HG02981 (cell line): ENCODE data around the gene ADD2.
"Not testable (repeated sequence)": the region's sequence is repeated elsewhere in the genome, so short reads cannot be mapped to it uniquely, and the experiment has no call there.

Experiments used
- ATAC-seq: cut with Tn5 transposase; IDR thresholded peaks from one replicate; pipeline ENCODE4 v1.9.1; 2021; ENCODE audit warnings: mild to moderate bottlenecking, moderate library complexity; ENCODE audit not compliant: unreplicated experiment

Gene ADD2

DNA sequence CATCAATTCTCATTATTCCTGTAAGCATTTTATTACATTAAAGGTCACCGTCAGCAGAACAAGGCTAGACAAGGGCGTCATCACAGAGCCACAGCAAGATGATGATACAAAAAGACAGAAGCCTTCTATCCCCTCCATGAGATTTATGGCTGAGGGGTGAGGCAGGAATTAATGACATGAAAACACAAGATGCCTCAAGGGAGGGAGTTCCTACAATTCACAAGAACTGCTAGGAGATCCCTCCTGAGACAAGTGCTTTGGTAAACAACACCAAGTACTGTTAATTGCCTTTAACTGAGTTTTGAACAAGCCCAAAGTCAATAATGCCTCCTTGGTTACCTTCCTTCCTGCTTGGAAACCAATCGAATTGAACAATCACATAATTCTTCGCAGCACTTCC lies 14.1 kb downstream of the ADD2 start:
- no peak for ATAC-seq

DNA sequence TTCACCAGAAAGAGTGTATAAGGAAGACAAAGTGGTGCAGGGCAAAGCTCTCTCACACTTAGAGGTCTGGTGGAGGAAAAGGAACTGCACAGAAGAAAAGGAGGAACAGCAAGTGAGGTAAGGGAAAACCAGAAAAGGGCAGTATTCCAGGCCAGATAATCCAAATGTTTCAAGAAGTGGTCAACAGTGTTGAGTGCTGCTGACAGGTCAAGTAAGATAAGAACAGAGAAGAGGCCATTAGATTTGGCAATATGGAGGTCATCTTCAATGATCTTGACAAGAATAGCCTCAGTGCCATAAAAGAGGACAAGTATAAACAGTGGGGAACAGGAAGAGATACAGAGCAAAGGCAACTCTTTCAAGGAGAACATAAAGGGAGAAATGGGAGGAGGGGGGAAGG lies 15.0 kb downstream of the ADD2 start:
- ATAC-seq: no peak

DNA sequence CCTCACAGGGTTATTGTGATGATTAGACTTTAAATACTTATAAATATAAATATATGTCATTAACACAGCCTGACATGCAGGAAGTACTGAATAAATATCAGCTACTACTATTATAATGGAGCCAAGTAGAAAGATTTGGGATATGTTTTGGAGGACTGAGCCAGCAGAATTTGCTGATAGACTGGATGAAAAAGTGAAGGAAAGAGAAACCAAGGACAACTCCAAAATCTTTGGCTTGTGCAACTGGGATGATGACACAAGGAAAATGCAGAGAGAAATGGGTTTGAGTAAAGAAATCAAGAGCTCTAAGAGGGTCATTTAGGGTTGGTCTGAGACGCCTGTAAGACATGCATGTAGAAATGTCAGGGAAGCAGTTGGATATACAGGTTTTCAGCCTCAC lies 15.6 kb downstream of the ADD2 start:
- no peak for ATAC-seq

DNA sequence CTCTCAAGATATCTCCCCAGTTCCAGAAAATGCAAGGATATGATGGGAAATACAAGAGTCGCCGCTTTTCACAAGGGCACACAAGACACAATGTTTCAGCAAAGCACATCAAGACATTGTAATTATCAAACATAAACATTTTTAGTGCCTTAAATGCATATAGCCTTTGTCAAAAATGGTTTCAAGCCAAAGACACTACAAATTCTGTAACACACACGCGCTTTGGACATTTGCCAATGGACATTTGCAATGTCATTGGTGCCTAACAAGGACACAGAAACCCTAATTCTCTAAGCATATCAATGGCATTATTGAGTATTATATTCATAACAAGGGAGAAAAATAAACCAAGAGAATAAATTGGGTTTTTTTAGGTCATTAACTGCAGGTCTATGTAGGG lies 16.1 kb downstream of the ADD2 start:
- no peak for ATAC-seq

DNA sequence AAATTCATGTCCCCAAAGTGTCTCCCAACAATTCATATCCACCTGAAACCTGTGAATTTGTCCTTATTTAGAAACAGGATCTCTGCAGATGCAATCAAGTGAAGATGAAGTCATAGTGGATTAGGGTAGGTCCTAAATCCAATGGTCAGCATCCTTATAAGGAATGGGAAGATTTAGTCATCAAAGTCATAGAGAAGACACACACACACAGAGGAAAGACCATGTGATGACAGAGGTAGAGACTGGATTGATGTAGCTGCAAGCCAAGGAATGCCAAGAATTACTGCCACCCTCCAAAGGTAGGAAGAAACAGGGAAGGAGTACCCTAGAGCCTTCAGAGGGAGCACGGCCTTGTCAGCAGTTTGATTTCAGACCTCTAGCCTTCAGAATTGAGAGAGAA lies 17.7 kb downstream of the ADD2 start:
- ATAC-seq: no peak

DNA sequence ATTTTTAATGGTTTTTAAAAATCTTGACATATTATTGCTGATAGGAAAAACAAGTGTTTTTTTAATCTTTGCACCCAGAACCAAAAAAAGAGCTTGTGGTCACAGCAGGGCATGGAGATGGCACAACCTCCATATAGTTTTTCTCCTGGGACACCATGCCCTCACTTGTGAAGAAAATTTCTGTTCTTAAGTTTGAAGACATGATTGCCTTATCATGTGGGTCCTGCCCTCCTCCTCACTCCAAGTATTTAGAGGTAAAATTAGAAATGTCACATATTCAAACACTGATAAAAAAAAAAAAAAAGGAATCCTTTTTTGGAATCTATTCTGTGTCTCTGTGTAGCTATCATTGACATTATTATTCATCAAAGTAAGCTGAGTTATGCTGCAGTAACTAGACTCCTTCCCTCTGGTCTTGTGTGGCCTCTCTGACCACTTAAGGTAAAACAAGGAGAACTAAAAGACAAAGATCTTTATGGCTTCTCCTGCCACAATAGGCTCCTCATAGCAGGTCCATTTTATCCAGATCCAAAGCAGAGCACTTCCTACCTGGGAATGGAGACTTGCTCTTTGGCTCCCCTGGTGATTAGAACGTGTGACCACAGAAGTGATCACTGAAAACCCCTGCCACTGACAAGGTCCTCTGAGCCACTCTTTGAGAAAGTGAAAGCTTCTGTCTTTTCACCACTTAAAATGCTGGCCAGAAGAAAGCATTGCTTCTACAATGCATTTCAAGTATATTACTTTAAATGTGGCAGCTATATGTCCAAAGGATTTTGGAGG lies 19.8 kb downstream of the ADD2 start:
- ATAC-seq: no peak

DNA sequence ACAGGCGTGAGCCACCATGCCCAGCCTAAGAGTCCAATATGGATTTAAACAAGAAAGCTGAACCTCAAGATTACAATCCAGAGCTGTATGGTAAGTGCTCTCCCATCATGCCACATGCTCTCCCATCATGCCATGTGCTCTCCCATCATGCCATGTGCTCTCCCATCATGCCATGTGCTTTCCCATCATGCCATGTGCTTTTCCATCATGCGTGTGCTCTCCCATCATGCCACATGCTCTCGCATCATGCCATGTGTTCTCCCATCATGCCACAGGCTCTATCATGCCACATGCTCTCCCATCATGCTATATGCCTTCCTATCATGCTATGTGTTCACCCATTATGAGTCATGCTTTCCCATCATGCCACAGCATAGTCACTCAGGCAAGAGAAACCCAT lies 20.7 kb downstream of the ADD2 start:
- ATAC-seq: no peak

DNA sequence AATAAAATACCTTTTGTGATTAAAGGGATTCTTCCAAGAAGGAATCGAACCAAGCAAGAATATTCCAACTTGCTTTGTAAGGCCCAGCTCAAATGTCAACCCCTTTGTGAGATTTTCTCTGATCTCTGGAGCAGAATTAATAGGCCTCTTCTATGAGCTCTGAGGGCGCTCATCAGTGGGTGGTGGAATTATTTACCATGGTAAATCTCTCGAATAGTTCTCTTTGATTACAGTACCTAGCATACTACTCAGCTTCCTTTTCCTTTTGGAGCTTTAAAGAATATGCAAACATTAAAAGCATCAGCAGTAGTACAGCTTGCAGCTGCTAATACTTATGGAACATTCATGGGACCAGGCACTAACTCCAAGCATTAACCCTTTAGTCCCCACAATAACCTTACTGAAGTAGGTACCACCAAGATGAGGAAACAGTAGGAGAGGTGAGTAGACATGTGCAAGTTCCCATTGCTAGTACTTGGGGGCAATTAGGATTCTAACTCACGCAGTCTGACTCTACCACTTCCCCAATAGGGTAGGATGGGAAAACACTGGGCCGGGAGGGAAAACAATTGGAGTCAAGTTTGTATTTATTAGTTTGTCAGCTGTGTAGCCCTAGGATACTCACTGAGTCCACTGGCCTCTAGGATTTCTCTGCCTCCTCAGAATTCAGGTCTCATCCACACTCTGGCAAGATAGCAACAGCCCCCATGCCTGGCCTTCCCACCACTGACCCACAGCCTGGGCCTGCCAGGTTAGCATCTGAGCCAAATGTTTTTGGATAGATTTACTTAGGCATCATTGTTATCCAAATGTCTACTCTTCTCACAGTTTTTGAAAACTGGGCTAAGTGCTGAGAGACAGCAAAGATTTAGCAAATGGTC lies 21.7 kb downstream of the ADD2 start:
- no peak for ATAC-seq

DNA sequence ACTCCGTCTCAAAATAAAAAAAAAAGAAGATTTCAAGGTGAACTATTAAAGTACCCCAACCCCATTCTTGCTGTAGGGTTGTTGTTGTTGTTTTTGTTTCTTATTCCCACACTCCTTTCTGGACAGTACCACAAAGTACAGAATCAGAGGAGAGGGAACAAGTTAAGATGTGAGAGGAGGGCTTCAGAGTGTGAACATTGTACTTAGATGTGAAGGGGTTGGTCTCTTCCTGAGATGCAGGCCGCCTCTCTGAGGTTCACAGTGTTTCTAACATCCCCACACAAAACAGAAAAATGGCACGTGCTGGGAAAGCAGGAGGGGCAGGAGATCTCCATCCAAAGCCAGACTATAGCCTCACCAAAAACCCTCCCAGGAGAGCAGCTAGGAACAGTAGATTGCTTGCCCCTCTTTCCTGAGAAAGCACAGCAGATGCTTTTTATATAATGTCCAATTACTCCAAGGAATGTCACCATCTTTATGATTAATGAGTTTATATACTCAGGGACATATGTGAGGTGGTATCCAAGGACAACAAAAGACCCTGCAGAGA lies 22.6 kb downstream of the ADD2 start:
- ATAC-seq: no peak

DNA sequence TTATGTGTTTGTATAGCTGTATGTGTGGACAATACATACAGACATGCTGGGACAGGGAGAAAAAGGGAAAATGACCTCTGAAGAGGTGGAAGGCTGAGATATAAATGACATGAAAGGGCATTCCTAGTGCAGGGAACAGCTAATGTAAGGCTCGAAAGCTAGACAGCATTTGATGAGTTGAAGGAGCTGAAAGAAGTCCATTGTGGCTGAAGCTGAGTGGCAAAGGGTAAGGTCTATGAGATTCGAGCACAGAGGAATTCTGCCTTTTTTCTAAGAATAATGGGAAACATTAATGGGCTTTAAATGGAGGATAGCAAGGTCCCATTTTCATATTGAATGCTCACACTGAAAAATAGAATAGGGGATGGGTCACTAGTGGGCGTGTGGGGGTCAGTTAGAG lies 23.6 kb downstream of the ADD2 start:
- ATAC-seq: no peak

DNA sequence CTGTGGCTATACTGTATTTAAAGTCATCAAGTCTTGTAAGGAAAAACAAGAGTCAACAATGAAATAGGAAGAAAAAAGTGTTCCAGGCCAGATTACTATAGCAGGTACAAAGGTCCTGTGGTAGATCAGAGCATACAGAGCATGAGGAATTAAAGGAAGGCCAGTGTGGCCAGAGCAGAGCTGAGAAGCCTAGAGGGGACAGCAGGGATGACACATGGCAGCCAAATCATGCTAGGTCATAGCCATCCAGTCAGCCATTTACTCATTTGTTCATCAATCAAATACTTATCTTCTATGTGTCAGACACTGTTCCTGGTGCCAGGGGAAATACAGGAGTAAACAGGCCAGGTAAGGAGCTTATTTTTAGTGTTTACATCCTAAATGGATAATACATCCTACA lies 24.3 kb downstream of the ADD2 start:
- no peak for ATAC-seq

DNA sequence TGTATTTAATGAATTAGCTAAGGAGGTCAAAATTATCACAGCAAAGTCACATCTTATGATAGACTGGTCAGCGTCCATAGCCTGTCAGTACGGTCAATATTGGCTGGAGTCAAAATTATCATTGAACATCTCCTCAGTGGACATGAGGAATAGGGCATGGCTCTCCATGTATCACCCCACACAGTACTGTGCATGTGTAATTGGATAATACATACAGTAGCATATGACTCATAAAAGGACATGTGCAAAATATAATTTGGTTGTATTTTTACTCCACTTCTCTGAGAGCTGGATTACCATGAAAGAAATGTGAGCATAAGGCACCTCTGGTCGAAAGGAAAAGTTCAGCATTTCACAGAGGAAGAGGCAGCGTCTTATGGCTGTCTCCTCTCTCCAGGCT lies 24.9 kb downstream of the ADD2 start:
- ATAC-seq: no peak

DNA sequence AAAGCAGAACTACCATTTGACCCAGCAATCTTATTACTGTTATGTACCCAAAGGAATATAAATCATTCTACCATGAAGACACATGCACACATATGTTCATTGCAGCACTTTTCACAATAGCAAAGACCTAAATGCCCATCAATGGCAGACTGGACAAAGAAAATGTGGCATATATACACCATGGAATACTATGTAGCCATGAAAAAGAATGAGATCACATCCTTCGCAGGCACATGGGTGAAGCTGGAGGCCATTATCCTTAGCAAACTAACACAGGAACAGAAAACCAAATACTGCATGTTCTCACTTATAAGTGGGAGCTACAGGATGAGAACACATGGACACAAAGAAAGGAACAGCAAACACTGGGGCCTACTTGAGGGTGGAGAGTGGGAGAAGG lies 28.5 kb downstream of the ADD2 start:
- not testable (repeated sequence) for ATAC-seq

DNA sequence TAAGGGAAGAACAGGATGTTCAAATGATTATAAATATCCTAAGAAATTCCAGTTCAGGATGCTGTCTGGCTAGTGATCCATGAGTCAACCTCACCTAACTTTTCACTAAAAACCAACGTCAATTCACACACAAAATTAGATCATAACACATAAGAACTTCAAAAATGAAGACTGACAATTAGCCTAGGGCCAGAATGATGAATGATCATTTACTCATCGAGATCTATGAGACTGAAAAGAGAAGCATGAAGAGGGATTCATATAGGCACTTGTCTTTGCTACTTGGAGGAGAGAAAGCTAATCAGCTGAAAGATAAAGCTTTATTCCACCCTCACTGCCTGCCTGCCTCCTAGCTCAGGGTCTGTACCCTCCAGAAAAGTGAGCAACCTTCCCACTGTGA lies 29.8 kb downstream of the ADD2 start:
- no peak for ATAC-seq

DNA sequence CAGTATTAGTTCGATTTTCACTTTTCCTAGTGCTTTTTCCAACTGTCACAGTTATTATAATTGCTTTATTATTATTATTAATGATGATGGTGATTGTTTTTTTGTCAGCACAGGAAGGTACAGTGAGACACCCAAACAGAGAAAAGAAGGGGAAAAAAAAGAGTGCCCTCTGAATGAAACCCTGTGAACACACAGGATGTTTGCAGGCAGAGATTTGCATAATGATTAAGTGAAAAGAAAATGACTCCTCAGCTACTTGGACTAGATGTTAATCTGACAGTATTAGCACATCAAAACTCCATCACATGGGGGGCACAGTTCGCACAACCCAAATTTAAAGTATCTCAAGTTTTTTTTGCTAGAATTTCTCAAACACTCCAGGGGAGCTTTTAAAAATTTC lies 32.9 kb downstream of the ADD2 start:
- ATAC-seq: no peak

DNA sequence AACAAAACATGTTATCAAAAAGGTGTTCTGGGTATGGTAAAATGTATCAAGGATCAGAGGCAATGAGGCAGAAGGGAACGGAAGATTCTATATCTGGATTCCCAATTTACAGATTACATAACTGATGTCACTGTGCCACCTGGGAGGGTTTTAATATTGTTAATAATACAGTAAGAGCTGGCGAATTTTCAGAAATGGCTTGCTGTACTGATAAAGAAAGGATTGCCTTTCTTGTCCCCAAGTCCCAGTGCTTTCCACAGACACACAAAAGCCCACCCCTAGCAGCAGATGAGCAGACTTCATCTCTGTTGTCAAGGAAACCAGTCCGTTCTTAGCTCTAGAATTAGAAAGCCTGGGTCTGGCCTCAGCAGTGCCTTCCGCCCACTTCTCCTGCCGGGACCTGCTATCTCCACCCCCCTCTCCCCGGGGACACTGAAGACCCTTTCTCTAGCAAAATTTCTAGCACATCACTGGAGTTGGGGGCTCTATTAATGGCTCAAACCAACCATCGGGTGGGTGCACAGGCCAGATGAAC lies 34.3 kb downstream of the ADD2 start:
- no peak for ATAC-seq

DNA sequence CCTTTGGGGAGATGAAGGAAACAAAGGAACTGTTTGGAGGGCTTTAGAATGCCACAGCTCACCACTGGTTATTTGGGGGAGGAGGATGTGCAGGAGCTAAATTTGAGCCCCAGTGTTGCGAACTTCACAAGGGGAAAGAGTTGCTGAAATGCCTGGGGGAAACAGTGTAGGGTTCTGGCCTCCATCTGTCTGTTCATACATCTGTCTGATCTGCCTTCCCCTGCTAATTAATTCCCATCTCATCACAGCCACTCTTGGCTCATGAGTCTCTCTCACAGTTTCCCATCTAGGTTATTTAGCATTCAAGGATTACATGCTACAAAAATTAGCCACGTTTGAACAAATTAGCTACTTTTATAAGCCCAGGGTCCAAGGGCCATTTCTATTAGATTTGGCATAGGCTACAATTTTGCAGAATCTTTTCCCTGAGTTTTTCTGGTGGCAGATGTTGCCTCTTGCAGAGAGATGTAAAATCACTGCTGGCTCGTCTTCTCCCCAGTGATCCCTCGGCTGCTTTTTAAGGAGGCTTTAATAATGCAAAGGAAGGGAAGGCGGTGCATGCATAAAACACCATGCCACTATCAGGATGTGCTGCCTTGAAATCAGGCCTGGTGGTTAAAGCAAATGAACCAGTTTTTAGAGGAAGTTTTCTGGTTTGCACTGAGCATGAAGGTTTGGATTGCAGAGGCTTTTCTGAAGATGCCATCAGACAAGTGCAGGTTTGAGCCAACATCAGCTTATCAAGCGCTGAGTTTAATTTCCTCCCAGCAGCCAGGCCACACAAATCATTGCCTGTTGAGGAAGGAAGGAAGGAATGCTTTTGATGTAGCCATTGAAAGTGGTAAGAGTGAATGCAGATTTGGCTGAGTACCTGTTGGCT lies 35.0 kb downstream of the ADD2 start:
- no peak for ATAC-seq

DNA sequence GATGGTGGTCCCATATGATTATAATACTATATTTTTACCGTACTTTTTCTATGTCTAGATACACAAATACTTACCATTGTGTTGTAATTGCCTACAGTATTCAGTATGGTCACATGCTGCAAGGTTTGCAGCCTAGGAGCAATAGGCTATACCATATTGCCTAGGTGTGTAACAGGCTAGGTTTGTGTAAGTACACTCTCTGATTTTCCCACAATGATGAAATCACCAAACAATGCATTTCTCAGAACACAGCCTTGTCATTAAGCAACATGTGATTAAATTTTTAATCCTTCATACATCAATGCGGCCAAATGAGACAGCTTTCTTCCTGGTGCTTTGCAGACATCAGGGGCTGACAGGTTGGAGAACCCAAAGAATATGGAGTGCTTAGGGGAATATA lies 37.3 kb downstream of the ADD2 start:
- no peak for ATAC-seq

DNA sequence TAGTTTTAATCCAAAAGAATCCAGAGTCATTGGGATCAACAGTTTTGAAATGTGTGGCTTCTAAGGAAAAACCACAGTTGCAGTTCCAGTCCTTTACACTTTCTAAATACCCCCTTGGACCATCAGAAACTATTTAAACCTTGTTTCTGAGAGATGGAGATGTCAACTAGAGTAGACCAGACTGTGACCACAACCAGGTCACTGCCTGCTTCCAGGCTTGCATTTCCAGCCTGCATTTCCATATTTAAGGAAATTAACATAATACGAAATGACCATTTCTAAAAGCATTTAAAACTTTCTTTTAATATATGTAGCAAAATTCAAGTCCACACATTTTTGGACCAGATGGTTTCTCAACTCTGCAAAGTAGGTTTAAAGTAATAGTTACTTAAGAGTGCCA lies 38.4 kb downstream of the ADD2 start:
- no peak for ATAC-seq

DNA sequence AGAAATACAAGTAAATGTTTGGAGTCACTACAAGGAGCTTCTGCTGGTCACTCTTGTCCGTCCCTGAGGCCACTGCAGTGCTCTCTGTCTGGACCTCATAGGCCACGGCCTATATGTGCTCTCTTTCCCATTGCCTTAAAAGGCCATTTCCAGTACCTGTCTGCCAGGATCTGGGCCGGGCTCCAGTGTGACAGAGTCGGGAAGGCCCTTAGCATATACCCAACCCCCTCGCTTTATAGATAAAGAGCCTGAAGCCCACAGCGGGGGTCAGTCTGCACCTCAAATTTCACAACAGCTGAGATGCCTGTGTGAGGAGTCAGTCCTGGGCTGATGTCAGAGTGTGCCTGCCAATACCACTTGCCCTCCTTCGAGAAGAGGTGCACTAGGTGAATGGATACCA lies 39.9 kb downstream of the ADD2 start:
- no peak for ATAC-seq
